DND-41 (cell line): ENCODE results near the gene CYB5B.

Experiments used
- ATAC-seq: fragments of 200-7000 bp; cut with Tn5 transposase; 3 replicates; pipeline ENCODE4 v1.9.1; 2021; ENCODE audit warnings: low read depth; ENCODE audit not compliant: insufficient read depth
- DNase-seq: peaks from one replicate; pipeline ENCODE4 v3.0.0-alpha.2; 2020
- H2AFZ ChIP-seq: 2 replicates; pipeline ENCODE4 v1.6.0; 2012; ENCODE audit warnings: low read depth, low read length
- H3K27ac ChIP-seq: 2 replicates; pipeline ENCODE4 v1.5.1; 2012; ENCODE audit warnings: low read length, inconsistent platforms
- H3K27me3 ChIP-seq: fragments of 200-600 bp; sonication (generic); 2 replicates; pipeline ENCODE4 v1.6.0; 2012; ENCODE audit warnings: low read length, mild to moderate bottlenecking, inconsistent platforms; ENCODE audit not compliant: insufficient read depth, poor library complexity
- H3K36me3 ChIP-seq: 2 replicates; pipeline ENCODE4 v1.5.1; 2012; ENCODE audit warnings: low read length, inconsistent platforms; ENCODE audit not compliant: insufficient read depth
- H3K4me1 ChIP-seq: 2 replicates; pipeline ENCODE4 v1.5.1; 2012; ENCODE audit warnings: mild to moderate bottlenecking, low read length; ENCODE audit not compliant: insufficient read depth
- H3K4me2 ChIP-seq: 2 replicates; pipeline ENCODE4 v1.6.0; 2012; ENCODE audit warnings: mild to moderate bottlenecking, moderate library complexity, low read length, inconsistent platforms; ENCODE audit not compliant: insufficient read depth
- H3K4me3 ChIP-seq, 2 experiments: fragments of 200-600 bp in 1 of 2; shearing (Covaris generic) in 1 of 2; 2 replicates each; pipeline ENCODE4 v1.5.1; 2012 to 2016; ENCODE audit warnings: inconsistent platforms in 2 of 2, low read length in 2 of 2, mild to moderate bottlenecking in 2 of 2, low read depth in 1 of 2, moderate library complexity in 1 of 2
- H3K79me2 ChIP-seq: 2 replicates; pipeline ENCODE4 v1.6.0; 2012; ENCODE audit warnings: low read length, inconsistent platforms; ENCODE audit not compliant: insufficient read depth
- H3K9ac ChIP-seq: 2 replicates; pipeline ENCODE4 v1.6.0; 2012; ENCODE audit warnings: low read depth, mild to moderate bottlenecking, inconsistent platforms, low read length, moderate library complexity
- H3K9me3 ChIP-seq: 2 replicates; pipeline ENCODE4 v1.5.1; 2012; ENCODE audit warnings: low read length, moderate library complexity, mild to moderate bottlenecking, inconsistent platforms; ENCODE audit not compliant: insufficient read depth, severe bottlenecking
- H4K20me1 ChIP-seq: 2 replicates; pipeline ENCODE4 v1.6.0; 2012; ENCODE audit warnings: low read length; ENCODE audit not compliant: insufficient read depth
- CTCF ChIP-seq: IDR thresholded peaks from 2 replicates; pipeline ENCODE4 v1.5.1; 2012; ENCODE audit warnings: borderline replicate concordance, low read length, moderate library complexity, mild to moderate bottlenecking; ENCODE audit not compliant: poor library complexity, severe bottlenecking; ENCODE audit errors: extremely low read depth
- EZH2 ChIP-seq: IDR thresholded peaks from 3 replicates; pipeline ENCODE4 v1.6.1; 2012; ENCODE audit warnings: borderline replicate concordance, low read depth, mild to moderate bottlenecking, moderate library complexity, low read length, inconsistent platforms; ENCODE audit not compliant: severe bottlenecking

Gene CYB5B

GRCh38 chr16:69419956-69420355 lies 4.5 kb upstream of the CYB5B start:
- no peak overlapping the region for H3K4me2 ChIP-seq
- H4K20me1 ChIP-seq = no peaks in the 10 kb centered on the region
- no peak overlapping the region for H2AFZ ChIP-seq
- H3K36me3 ChIP-seq = no peaks in the 10 kb centered on the region
- H3K27me3 ChIP-seq = no peaks in the 10 kb centered on the region
- H3K79me2 ChIP-seq = peaks cover 6% of the 10 kb centered on the region
- DNase-seq (no peak), ATAC-seq (no peak)
- H3K27ac ChIP-seq = no peak overlapping the region
- no peaks in the 10 kb centered on the region for H3K9me3 ChIP-seq
- peaks cover 11% of the 10 kb centered on the region for H3K4me1 ChIP-seq
- H3K9ac ChIP-seq = no peak overlapping the region
- no peak overlapping the region for H3K4me3 ChIP-seq
- TF ChIP-seq CTCF (no peak), EZH2 (no peak)

GRCh38 chr16:69423189-69423588 lies 1.2 kb upstream of the CYB5B start:
- Histone ChIP-seq H3K27ac (no peak overlapping the region), H2AFZ (peak overlapping the region; percentile 93), H3K9me3 (no peaks in the 10 kb centered on the region)

GRCh38 chr16:69424935-69425784 lies 741 bp downstream of the CYB5B start:
- H3K79me2 ChIP-seq = peaks cover 56% of the 10 kb centered on the region
- H3K4me1 ChIP-seq = peaks cover 29% of the 10 kb centered on the region
- H3K9ac ChIP-seq = peak overlapping the region; percentile 71
- ATAC-seq (0 out of 3 replicates have a peak, but pooled peaks have one; percentile 2), DNase-seq (peak; percentile 13)
- H4K20me1 ChIP-seq = no peaks in the 10 kb centered on the region; the same call in 1 of the 2 replicates
- H3K27ac ChIP-seq = peak overlapping the region; percentile 87
- peaks cover 34% of the 10 kb centered on the region for H3K36me3 ChIP-seq
- TF ChIP-seq CTCF = no peak
- no peak for TF ChIP-seq EZH2
- peak overlapping the region; percentile 61 to 64 for H3K4me3 ChIP-seq
- peak overlapping the region; percentile 79 for H3K4me2 ChIP-seq
- H2AFZ ChIP-seq = peak overlapping the region; percentile 74
- no peaks in the 10 kb centered on the region for H3K27me3 ChIP-seq
- H3K9me3 ChIP-seq = no peaks in the 10 kb centered on the region

More at GRCh38 chr16:69423189-69423588, 1.2 kb upstream of the CYB5B start:
- Histone ChIP-seq H3K27me3 (no peaks in the 10 kb centered on the region), H3K36me3 (peaks cover 15% of the 10 kb centered on the region), H3K4me1 (peaks cover 29% of the 10 kb centered on the region), H3K4me2 (peak overlapping the region; percentile 79), H3K79me2 (peaks cover 37% of the 10 kb centered on the region), H3K9ac (peak overlapping the region; percentile 71; the same call in 1 of the 2 replicates), H4K20me1 (no peaks in the 10 kb centered on the region), H3K4me3 (peak overlapping the region in 1 of 2 experiments; percentile 64; a peak in 1 of 4 replicates)
- no peak for DNase-seq
- TF ChIP-seq CTCF (no peak), EZH2 (no peak)
- no peak for ATAC-seq
